DOHH2 (cell line): ENCODE data around the gene RASAL2.

Source experiments
- CTCF ChIP-seq: fragments of 200-600 bp; sonication (generic); IDR thresholded peaks from one replicate; pipeline ENCODE4 v1.5.1; 2014; ENCODE audit warnings: antibody characterized with exemption, mild to moderate bottlenecking, low read depth, low read length; ENCODE audit not compliant: poor library complexity, severe bottlenecking
- EZH2phosphoT487 ChIP-seq: fragments of 200-600 bp; sonication (generic); IDR thresholded peaks from 2 replicates; pipeline ENCODE4 v1.6.1; 2017; ENCODE audit warnings: borderline replicate concordance, mild to moderate bottlenecking, antibody characterized with exemption, low read length, moderate library complexity, mixed read lengths

GRCh38 chr1:178277793-178278530 lies 184.1 kb downstream of the RASAL2 start:
- no peak for TF ChIP-seq CTCF
- no peak for TF ChIP-seq EZH2phosphoT487
